GM19397 (cell line): Measurements from ENCODE around the gene DNMT1.

Experiments used
- ATAC-seq: cut with Tn5 transposase; IDR thresholded peaks from one replicate; pipeline ENCODE4 v1.9.1; 2021; ENCODE audit warnings: mild to moderate bottlenecking, moderate library complexity; ENCODE audit not compliant: unreplicated experiment

The DNMT1 gene

GRCh38 chr19:10115392-10116084 lies 79.2 kb downstream of the DNMT1 start:
- ATAC-seq = no peak

- no peak for ATAC-seq
Observed at GRCh38 chr19:10114651-10115391, 79.9 kb downstream of the DNMT1 start.

GRCh38 chr19:10113964-10114650 lies 80.6 kb downstream of the DNMT1 start:
- ATAC-seq = no peak

- no peak for ATAC-seq
Observed at GRCh38 chr19:10113592-10113963, 81.2 kb downstream of the DNMT1 start.

GRCh38 chr19:10112895-10113591 lies 81.7 kb downstream of the DNMT1 start:
- ATAC-seq = no peak

- ATAC-seq = no peak
Observed at GRCh38 chr19:10112037-10112761, 82.6 kb downstream of the DNMT1 start.

- ATAC-seq = no peak
Observed at GRCh38 chr19:10111405-10111811, 83.3 kb downstream of the DNMT1 start, which contains the start of gene P2RY11. TSS of gene P2RY11 (plus strand) at chr19:10111693. CDS start at chr19:10111722, 29 bp downstream.

GRCh38 chr19:10110972-10111317 lies 83.8 kb downstream of the DNMT1 start:
- no peak for ATAC-seq

GRCh38 chr19:10110076-10110971 lies 84.4 kb downstream of the DNMT1 start:
- ATAC-seq = no peak

GRCh38 chr19:10109528-10109927 lies 85.2 kb downstream of the DNMT1 start:
- ATAC-seq = no peak

GRCh38 chr19:10107817-10108367 lies 86.9 kb downstream of the DNMT1 start:
- ATAC-seq = no peak

GRCh38 chr19:10107254-10107653 lies 87.5 kb downstream of the DNMT1 start:
- no peak for ATAC-seq

GRCh38 chr19:10106100-10106936 lies 88.4 kb downstream of the DNMT1 start, which contains the start of gene PPAN:
TSS of gene PPAN (plus strand) at chr19:10106362. CDS start at chr19:10106395, 33 bp downstream.
- ATAC-seq = peak; percentile 63

- peak; percentile 9 for ATAC-seq
Observed at GRCh38 chr19:10105509-10106099, 89.1 kb downstream of the DNMT1 start.

GRCh38 chr19:10104665-10105508 lies 89.9 kb downstream of the DNMT1 start:
- ATAC-seq = peak; percentile 37

GRCh38 chr19:10104130-10104513 lies 90.6 kb downstream of the DNMT1 start:
- ATAC-seq = no peak

GRCh38 chr19:10102787-10103236 lies 91.9 kb downstream of the DNMT1 start:
- no peak for ATAC-seq
